Measurements from ENCODE around the gene MAPKBP1. TPM values are rescaled to one million over a fixed set of nuclear protein-coding genes. Genes with fewer than 3 reads are reported as not detected.

The MAPKBP1 gene
- total and polyA plus RNA-seq, 9 of the 15 experiments (the other 6 are each of a cell fraction or from before 2014, with no cell fraction given), result 0.15 to 9.5 (median 4.5) TPM

- Histone ChIP-seq H3K79me2 (ENCODE audit: control insufficient read depth, insufficient read depth, low read length) (peaks cover 9% of the 10 kb centered on the region; the same call in 2 of the 3 replicates), H3K27me3 (ENCODE audit: control insufficient read depth in 2 of 2, insufficient read depth in 2 of 2, low read length in 2 of 2) (no peaks in the 10 kb centered on the region), H3K9ac (ENCODE audit: insufficient read depth in 1 of 2, low read depth in 2 of 2, low read length in 2 of 2) (no peak overlapping the region), H3K4me2 (ENCODE audit: insufficient read depth, low read length) (no peak overlapping the region), H4K20me1 (replicated peaks; ENCODE audit: control insufficient read depth, insufficient read depth, low read length) (no peaks in the 10 kb centered on the region), H3K4me1 (replicated peaks in 1 of 2; ENCODE audit: control insufficient read depth in 2 of 2, insufficient read depth in 2 of 2, low read length in 2 of 2) (peaks cover 6 to 14% of the 10 kb centered on the region in 2 experiments; a peak in 2 of 5 replicates), H3K36me3 (ENCODE audit: control insufficient read depth, insufficient read depth, low read length) (peaks cover 7% of the 10 kb centered on the region; the same call in 1 of the 3 replicates), H2AFZ (ENCODE audit: low read depth, low read length) (no peak overlapping the region), H3K9me3 (replicated peaks; ENCODE audit: control insufficient read depth, insufficient read depth, low read depth, low read length) (no peaks in the 10 kb centered on the region), H3K9me1 (ENCODE audit: control insufficient read depth, insufficient read depth, low read length) (no peaks in the 10 kb centered on the region), H3K4me3 (no peak overlapping the region), H3K27ac (ENCODE audit: extremely low read depth, low read depth, low read length) (no peak overlapping the region)
- ChIA-PET POLR2A (no interaction called here), CTCF (ENCODE audit: low intra/inter-chr PET ratio) (no interaction called here)
- intact Hi-C loops (cut with micrococcal nuclease), result no loop called here
- no peak for FAIRE-seq
- BruUV-seq (replicated peaks), result no TSS peak
- no peak for ATAC-seq
- no peak for DNase-seq (ENCODE audit: extremely low read depth in 1 of 4, low spot score in 3 of 4)
- WGBS (ENCODE audit: insufficient coverage, low coverage, missing lambda C conversion rate), result 70% methylated on average over 10 of the region's 10 CpGs
- TF ChIP-seq TRIM25 (IDR thresholded peaks at IDR 0.05; ENCODE audit: borderline replicate concordance) (no peak), POLR2H (tag; IDR thresholded peaks at IDR 0.05; ENCODE audit: low read depth) (no peak), LARP7 (IDR thresholded peaks at IDR 0.05) (no peak), NR2C2 (CRISPR knock-in tag; IDR thresholded peaks at IDR 0.05) (no peak), NR2C2 (tag; IDR thresholded peaks at IDR 0.05) (no peak), KLF6 (CRISPR knock-in tag; IDR thresholded peaks at IDR 0.05; ENCODE audit: borderline replicate concordance) (no peak), TBL1XR1 (IDR thresholded peaks at IDR 0.05; ENCODE audit: low read length in 2 of 2) (no peak)
- in situ Hi-C loops (cut with MboI), result no loop called here
These were observed 50.9 kb downstream of the MAPKBP1 start for GRCh38 chr15:41825145-41825544.

All from K562 (cell line).